Smooth muscle cell (in vitro differentiated cells): ENCODE results near the gene ACER3. TPM values are rescaled to one million over a fixed set of nuclear protein-coding genes. Genes with fewer than 3 reads are reported as not detected.
"Not testable (repeated sequence)": the region's sequence is repeated elsewhere in the genome, so short reads cannot be mapped to it uniquely, and the experiment has no call there.

ENCODE experiments used
- DNase-seq: peaks from one replicate; lab custom pipeline; 2025; ENCODE audit not compliant: unreplicated experiment; lab: John Stamatoyannopoulos, UW
- H2AFZ ChIP-seq: fragments of 200-600 bp; sonication (generic); 2 replicates; pipeline ENCODE4 v1.6.0; 2016; ENCODE audit warnings: antibody characterized with exemption, low read depth, mild to moderate bottlenecking
- H3F3A ChIP-seq: fragments of 200-600 bp; sonication (generic); 2 replicates; pipeline ENCODE4 v1.6.0; 2017; ENCODE audit warnings: antibody characterized with exemption, low read depth
- H3K27ac ChIP-seq: fragments of 200-600 bp; sonication (generic); 2 replicates; pipeline ENCODE4 v1.5.1; 2016; ENCODE audit warnings: low read depth, mild to moderate bottlenecking
- H3K27me3 ChIP-seq: fragments of 200-600 bp; sonication (generic); 2 replicates; pipeline ENCODE4 v1.6.1; 2016; ENCODE audit warnings: low read depth, mild to moderate bottlenecking
- H3K36me3 ChIP-seq: fragments of 200-600 bp; sonication (generic); 2 replicates; pipeline ENCODE4 v1.5.1; 2016; ENCODE audit warnings: low read depth
- H3K4me1 ChIP-seq: fragments of 200-600 bp; sonication (generic); 2 replicates; pipeline ENCODE4 v1.5.1; 2016; ENCODE audit warnings: low read depth
- H3K4me2 ChIP-seq: fragments of 200-600 bp; sonication (generic); 2 replicates; pipeline ENCODE4 v1.6.0; 2016; ENCODE audit warnings: mild to moderate bottlenecking
- H3K4me3 ChIP-seq: fragments of 200-600 bp; sonication (generic); 2 replicates; pipeline ENCODE4 v1.5.1; 2016; ENCODE audit warnings: mild to moderate bottlenecking
- H3K79me2 ChIP-seq: fragments of 200-600 bp; sonication (generic); 2 replicates; pipeline ENCODE4 v1.6.0; 2016; ENCODE audit warnings: low read depth, mild to moderate bottlenecking
- H3K9ac ChIP-seq: fragments of 200-600 bp; sonication (generic); 2 replicates; pipeline ENCODE4 v1.6.0; 2016; ENCODE audit warnings: low read depth
- H3K9me3 ChIP-seq: fragments of 200-600 bp; sonication (generic); replicated peaks from 2 replicates; pipeline ENCODE4 v1.5.1; 2016; ENCODE audit warnings: low read depth
- H4K20me1 ChIP-seq: fragments of 200-600 bp; sonication (generic); 2 replicates; pipeline ENCODE4 v1.6.0; 2016; ENCODE audit warnings: low read depth
- WGBS: methylation state at CpG from one replicate; pipeline ENCODE4 v1.1.7; 2016; ENCODE audit warnings: low lambda C conversion rate; 5-methylcytosine and 5-hydroxymethylcytosine counted together
- polyA plus RNA-seq: library from polyadenylated mRNA; unstranded; fragments of >200 nt; fragmentation: Nextera tagmentation; extraction: Ambion mirVana; gene quantifications from 2 replicates; pipeline ENCODE4 v1.2.1, GENCODE V29; 2016
- total RNA-seq: library from RNA; depleted of rRNA; stranded (reverse); fragments of >200 nt; gene quantifications from 2 replicates; pipeline ENCODE4 v1.2.3, GENCODE V29; 2014
- TF ChIP-seq, protein P1 (sequence below): fragments of 200-600 bp; sonication (generic); IDR thresholded peaks from 2 replicates; pipeline ENCODE4 v1.5.1; 2017; ENCODE audit warnings: borderline replicate concordance, mild to moderate bottlenecking, antibody characterized with exemption; ENCODE audit not compliant: insufficient read depth, poor library complexity, severe bottlenecking

The ACER3 gene
- total and polyA plus RNA-seq, 2 experiments from 2014 or later = 14.0 to 16.8 TPM

- H3K4me2 ChIP-seq = no peak overlapping the region
- no peaks in the 10 kb centered on the region for H3F3A ChIP-seq
- H3K36me3 ChIP-seq = no peaks in the 10 kb centered on the region
- no peaks in the 10 kb centered on the region for H3K9me3 ChIP-seq
- DNase-seq = no peak
- no peaks in the 10 kb centered on the region for H3K79me2 ChIP-seq
- no peaks in the 10 kb centered on the region for H3K27me3 ChIP-seq
- TF ChIP-seq, protein P1, sequence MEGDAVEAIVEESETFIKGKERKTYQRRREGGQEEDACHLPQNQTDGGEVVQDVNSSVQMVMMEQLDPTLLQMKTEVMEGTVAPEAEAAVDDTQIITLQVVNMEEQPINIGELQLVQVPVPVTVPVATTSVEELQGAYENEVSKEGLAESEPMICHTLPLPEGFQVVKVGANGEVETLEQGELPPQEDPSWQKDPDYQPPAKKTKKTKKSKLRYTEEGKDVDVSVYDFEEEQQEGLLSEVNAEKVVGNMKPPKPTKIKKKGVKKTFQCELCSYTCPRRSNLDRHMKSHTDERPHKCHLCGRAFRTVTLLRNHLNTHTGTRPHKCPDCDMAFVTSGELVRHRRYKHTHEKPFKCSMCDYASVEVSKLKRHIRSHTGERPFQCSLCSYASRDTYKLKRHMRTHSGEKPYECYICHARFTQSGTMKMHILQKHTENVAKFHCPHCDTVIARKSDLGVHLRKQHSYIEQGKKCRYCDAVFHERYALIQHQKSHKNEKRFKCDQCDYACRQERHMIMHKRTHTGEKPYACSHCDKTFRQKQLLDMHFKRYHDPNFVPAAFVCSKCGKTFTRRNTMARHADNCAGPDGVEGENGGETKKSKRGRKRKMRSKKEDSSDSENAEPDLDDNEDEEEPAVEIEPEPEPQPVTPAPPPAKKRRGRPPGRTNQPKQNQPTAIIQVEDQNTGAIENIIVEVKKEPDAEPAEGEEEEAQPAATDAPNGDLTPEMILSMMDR = no peak
- H3K9ac ChIP-seq = no peak overlapping the region
- WGBS = 88% methylated on average over 2 of the region's 2 CpGs
- no peaks in the 10 kb centered on the region for H4K20me1 ChIP-seq
- H3K4me3 ChIP-seq = no peak overlapping the region
- no peak overlapping the region for H2AFZ ChIP-seq
- H3K27ac ChIP-seq = no peak overlapping the region
- H3K4me1 ChIP-seq = no peaks in the 10 kb centered on the region
These were observed 198.2 kb downstream of the ACER3 start for GRCh38 chr11:77058900-77059299.

- Histone ChIP-seq H3K4me3 (no peak overlapping the region), H3K79me2 (no peaks in the 10 kb centered on the region), H2AFZ (no peak overlapping the region), H3K27me3 (no peaks in the 10 kb centered on the region), H3K27ac (no peak overlapping the region), H4K20me1 (no peaks in the 10 kb centered on the region), H3K4me1 (no peaks in the 10 kb centered on the region), H3K4me2 (no peak overlapping the region), H3K36me3 (no peaks in the 10 kb centered on the region), H3K9me3 (no peaks in the 10 kb centered on the region), H3F3A (no peaks in the 10 kb centered on the region), H3K9ac (no peak overlapping the region)
- no peak for DNase-seq
- TF ChIP-seq, protein P1 = no peak
- WGBS = 76% methylated on average over 5 of the region's 5 CpGs
These were observed 199.1 kb downstream of the ACER3 start for GRCh38 chr11:77059806-77060205.

DNA sequence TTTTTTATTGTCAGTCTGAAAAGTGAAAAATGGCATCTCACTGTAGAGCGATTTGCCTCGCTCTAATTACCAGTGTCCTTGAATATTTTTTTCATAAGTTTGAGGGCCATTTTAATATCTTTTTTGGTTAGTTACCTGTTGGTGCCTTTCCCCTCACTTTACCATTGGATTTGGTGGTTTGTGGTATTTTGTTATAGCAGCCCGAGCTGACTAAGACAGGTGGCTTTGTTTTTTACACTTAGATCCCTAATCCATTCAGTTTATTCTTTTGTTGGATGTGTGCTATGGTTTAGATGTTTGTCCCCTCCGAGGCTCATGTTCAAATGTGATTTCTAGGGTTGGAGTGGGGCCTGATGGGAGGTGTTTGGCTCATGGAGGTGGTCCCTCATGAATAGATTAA, 199.5 kb downstream of the ACER3 start:
- no peak for DNase-seq
- Histone ChIP-seq H3K4me1 (no peaks in the 10 kb centered on the region), H3F3A (no peaks in the 10 kb centered on the region), H3K27ac (no peak overlapping the region), H3K36me3 (no peaks in the 10 kb centered on the region), H3K4me2 (no peak overlapping the region), H3K4me3 (no peak overlapping the region), H3K79me2 (no peaks in the 10 kb centered on the region), H4K20me1 (no peaks in the 10 kb centered on the region), H2AFZ (no peak overlapping the region), H3K9ac (no peak overlapping the region), H3K9me3 (no peaks in the 10 kb centered on the region), H3K27me3 (no peaks in the 10 kb centered on the region)
- TF ChIP-seq, protein P1 = no peak
- WGBS = 85% methylated on average over 4 of the region's 4 CpGs

DNA sequence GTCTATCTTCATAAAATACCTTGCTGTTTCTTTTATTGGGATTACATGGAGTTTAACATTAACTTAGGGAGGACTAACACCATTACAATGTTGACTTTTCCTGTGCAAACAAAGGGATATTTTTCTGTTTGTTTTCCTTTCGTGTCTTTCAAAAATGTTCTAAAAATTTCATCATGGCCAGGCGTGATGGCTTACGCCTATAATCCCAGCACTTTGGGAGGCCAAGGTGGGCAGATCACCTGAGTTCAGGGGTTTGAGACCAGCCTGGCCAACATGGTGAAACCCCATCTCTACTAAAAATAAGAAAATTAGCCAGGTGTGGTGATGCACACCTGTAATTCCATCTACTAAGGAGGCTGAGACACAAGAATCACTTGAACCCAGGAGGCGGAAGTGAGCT, 200.5 kb downstream of the ACER3 start:
- H3K27ac ChIP-seq, H3K27me3 ChIP-seq, H3F3A ChIP-seq, H3K9me3 ChIP-seq, H3K9ac ChIP-seq, H4K20me1 ChIP-seq, H3K4me3 ChIP-seq, H3K4me2 ChIP-seq, H3K4me1 ChIP-seq, H2AFZ ChIP-seq, H3K36me3 ChIP-seq, H3K79me2 ChIP-seq, DNase-seq: not testable (repeated sequence)
- 83% methylated on average over 4 of the region's 4 CpGs for WGBS
